Lower leg skin (tissue), 4 donors: Measurements from ENCODE around the gene RASSF1. TPM values are rescaled to one million over a fixed set of nuclear protein-coding genes. Genes with fewer than 3 reads are reported as not detected.
A peak's percentile ranks its signal among the peaks of the same experiment; 100 is the strongest.

Experiments
- DNase-seq, 2 donors: peaks; one replicate each; pipeline ENCODE4 v3.0.0-alpha.2; 2019; ENCODE audit warnings: low spot score in 2 of 2
- H3K4me3 ChIP-seq: fragments of 200-600 bp; sonication (generic); 2 replicates; pipeline ENCODE4 v1.5.1; 2017; ENCODE audit warnings: mild to moderate bottlenecking, low read depth; ENCODE audit not compliant: poor library complexity, severe bottlenecking
- CTCF ChIP-seq, 3 donors: fragments of 450-650 bp; IDR thresholded peaks; one replicate each; pipeline ENCODE4 v1.5.1; 2016; ENCODE audit warnings: antibody characterized with exemption in 3 of 3, mild to moderate bottlenecking in 3 of 3, moderate library complexity in 2 of 3
- POLR2A ChIP-seq, 2 donors: fragments of 450-650 bp; IDR thresholded peaks; one replicate each; pipeline ENCODE4 v1.6.1; 2016 to 2017; ENCODE audit warnings: antibody characterized with exemption in 2 of 2, mild to moderate bottlenecking in 1 of 2, moderate library complexity in 1 of 2
- WGBS, 2 donors: methylation state at CpG; one replicate each; pipeline ENCODE4 v1.1.5; 2018; 5-methylcytosine and 5-hydroxymethylcytosine counted together
- intact Hi-C: fragments of 100-400 bp; cut with DNase I; formaldehyde crosslinking; loops from one replicate; pipeline ENCODE4 v1.15.0; 2023; ENCODE audit warnings: low total_unique reads
- total RNA-seq, 4 donors: library from RNA; depleted of rRNA; stranded (reverse); fragments of >200 nt; gene quantifications; one replicate each; pipeline ENCODE4 v1.1.0, GENCODE V29; 2016

The RASSF1 gene
- total RNA-seq, result 10 to 100 TPM; 33.5 to 50.0 (median 47.2) TPM

GRCh38 chr3:50340448-50341329, at the start of gene RASSF1:
Gene RASSF1 (minus strand): TSS chr3:50340836. CDS start chr3:50340805, 31 bp downstream.
- intact Hi-C loops, result no loop called here
- peak within 1 kb of the TSS; percentile 26 for H3K4me3 ChIP-seq
- TF ChIP-seq POLR2A (IDR thresholded peaks at IDR 0.05), result peak in 1 of 2 donors; percentile 16
- no peak for TF ChIP-seq CTCF (IDR thresholded peaks at IDR 0.05)
- DNase-seq, result peak; percentile 81 to 96
- 4 to 6% methylated on average over 34 to 50 of the region's 85 CpGs for WGBS, 2 donors

- H3K4me3 ChIP-seq, result no peak overlapping the region
- TF ChIP-seq POLR2A (IDR thresholded peaks at IDR 0.05), result no peak
- TF ChIP-seq CTCF (IDR thresholded peaks at IDR 0.05), result no peak
- intact Hi-C loops, result no loop called here
- WGBS, 2 donors, result 88 to 95% methylated on average over 6 of the region's 6 CpGs
- no peak for DNase-seq
These were observed 48.8 kb upstream of the RASSF1 start for GRCh38 chr3:50389414-50389767.

- TF ChIP-seq POLR2A (IDR thresholded peaks at IDR 0.05), result no peak
- no peak for TF ChIP-seq CTCF (IDR thresholded peaks at IDR 0.05)
- no peak for DNase-seq
- intact Hi-C loops, result no loop called here
- 82 to 90% methylated on average over 21 to 22 of the region's 22 CpGs for WGBS, 2 donors
- no peak overlapping the region for H3K4me3 ChIP-seq
These were observed 48.2 kb upstream of the RASSF1 start for GRCh38 chr3:50388720-50389413.

- TF ChIP-seq POLR2A (IDR thresholded peaks at IDR 0.05) (no peak), CTCF (IDR thresholded peaks at IDR 0.05) (no peak)
- H3K4me3 ChIP-seq, result no peak overlapping the region
- WGBS, 2 donors, result 57 to 67% methylated on average over 19 to 25 of the region's 25 CpGs
- intact Hi-C loops, result no loop called here
- no peak for DNase-seq
These were observed 47.5 kb upstream of the RASSF1 start for GRCh38 chr3:50388016-50388719.

- H3K4me3 ChIP-seq, result no peak overlapping the region
- WGBS, 2 donors, result 81 to 86% methylated on average over 13 of the region's 13 CpGs
- intact Hi-C loops, result no loop called here
- TF ChIP-seq POLR2A (IDR thresholded peaks at IDR 0.05), result no peak
- TF ChIP-seq CTCF (IDR thresholded peaks at IDR 0.05), result no peak
- no peak for DNase-seq
These were observed 45.1 kb upstream of the RASSF1 start for GRCh38 chr3:50385754-50386153.
